ENCODE measurements around the gene MGLL.

MGLL gene

GRCh38 chr3:127815641-127816605 lies 6.4 kb downstream of the MGLL start:
- in situ Hi-C loops (cut with HindIII; ENCODE audit: low sequenced_read_pairs): no loop called here

- in situ Hi-C loops (cut with HindIII; ENCODE audit: low sequenced_read_pairs): no loop called here
Observed at GRCh38 chr3:127815001-127815400, 7.3 kb downstream of the MGLL start.

GRCh38 chr3:127814325-127814781 lies 8.0 kb downstream of the MGLL start:
- in situ Hi-C loops (cut with HindIII; ENCODE audit: low sequenced_read_pairs): no loop called here

GRCh38 chr3:127812151-127812550 lies 10.2 kb downstream of the MGLL start:
- in situ Hi-C loops (cut with HindIII; ENCODE audit: low sequenced_read_pairs): no loop called here

- in situ Hi-C loops (cut with HindIII; ENCODE audit: low sequenced_read_pairs): no loop called here
Observed at GRCh38 chr3:127811717-127812116, 10.6 kb downstream of the MGLL start.

GRCh38 chr3:127809611-127810010 lies 12.7 kb downstream of the MGLL start:
- in situ Hi-C loops (cut with HindIII; ENCODE audit: low sequenced_read_pairs): no loop called here

- in situ Hi-C loops (cut with HindIII; ENCODE audit: low sequenced_read_pairs): no loop called here
Observed at GRCh38 chr3:127809211-127809610, 13.1 kb downstream of the MGLL start.

GRCh38 chr3:127808197-127808596 lies 14.1 kb downstream of the MGLL start:
- in situ Hi-C loops (cut with HindIII; ENCODE audit: low sequenced_read_pairs): no loop called here

- in situ Hi-C loops (cut with HindIII; ENCODE audit: low sequenced_read_pairs): no loop called here
Observed at GRCh38 chr3:127805026-127805753, 17.1 kb downstream of the MGLL start.

GRCh38 chr3:127804141-127804540 lies 18.2 kb downstream of the MGLL start:
- in situ Hi-C loops (cut with HindIII; ENCODE audit: low sequenced_read_pairs): no loop called here

- in situ Hi-C loops (cut with HindIII; ENCODE audit: low sequenced_read_pairs): no loop called here
Observed at GRCh38 chr3:127803619-127804018, 18.7 kb downstream of the MGLL start.

GRCh38 chr3:127802606-127803005 lies 19.7 kb downstream of the MGLL start:
- in situ Hi-C loops (cut with HindIII; ENCODE audit: low sequenced_read_pairs): no loop called here

- in situ Hi-C loops (cut with HindIII; ENCODE audit: low sequenced_read_pairs): no loop called here
Observed at GRCh38 chr3:127801731-127802313, 20.5 kb downstream of the MGLL start.

- in situ Hi-C loops (cut with HindIII; ENCODE audit: low sequenced_read_pairs): no loop called here
Observed at GRCh38 chr3:127800508-127800907, 21.8 kb downstream of the MGLL start.

GRCh38 chr3:127799476-127800222 lies 22.7 kb downstream of the MGLL start:
- in situ Hi-C loops (cut with HindIII; ENCODE audit: low sequenced_read_pairs): no loop called here

GRCh38 chr3:127798716-127799115 lies 23.6 kb downstream of the MGLL start:
- in situ Hi-C loops (cut with HindIII; ENCODE audit: low sequenced_read_pairs): no loop called here

- in situ Hi-C loops (cut with HindIII; ENCODE audit: low sequenced_read_pairs): no loop called here
Observed at GRCh38 chr3:127796831-127797150, 25.5 kb downstream of the MGLL start.

- in situ Hi-C loops (cut with HindIII; ENCODE audit: low sequenced_read_pairs): no loop called here
Observed at GRCh38 chr3:127796045-127796830, 26.1 kb downstream of the MGLL start.

- in situ Hi-C loops (cut with HindIII; ENCODE audit: low sequenced_read_pairs): no loop called here
Observed at GRCh38 chr3:127794972-127795371, 27.3 kb downstream of the MGLL start.

- in situ Hi-C loops (cut with HindIII; ENCODE audit: low sequenced_read_pairs): no loop called here
Observed at GRCh38 chr3:127794402-127794801, 27.9 kb downstream of the MGLL start.

Measured in DLD1 (cell line).